ENCODE data around the gene POLR2E.

The POLR2E gene

DNA sequence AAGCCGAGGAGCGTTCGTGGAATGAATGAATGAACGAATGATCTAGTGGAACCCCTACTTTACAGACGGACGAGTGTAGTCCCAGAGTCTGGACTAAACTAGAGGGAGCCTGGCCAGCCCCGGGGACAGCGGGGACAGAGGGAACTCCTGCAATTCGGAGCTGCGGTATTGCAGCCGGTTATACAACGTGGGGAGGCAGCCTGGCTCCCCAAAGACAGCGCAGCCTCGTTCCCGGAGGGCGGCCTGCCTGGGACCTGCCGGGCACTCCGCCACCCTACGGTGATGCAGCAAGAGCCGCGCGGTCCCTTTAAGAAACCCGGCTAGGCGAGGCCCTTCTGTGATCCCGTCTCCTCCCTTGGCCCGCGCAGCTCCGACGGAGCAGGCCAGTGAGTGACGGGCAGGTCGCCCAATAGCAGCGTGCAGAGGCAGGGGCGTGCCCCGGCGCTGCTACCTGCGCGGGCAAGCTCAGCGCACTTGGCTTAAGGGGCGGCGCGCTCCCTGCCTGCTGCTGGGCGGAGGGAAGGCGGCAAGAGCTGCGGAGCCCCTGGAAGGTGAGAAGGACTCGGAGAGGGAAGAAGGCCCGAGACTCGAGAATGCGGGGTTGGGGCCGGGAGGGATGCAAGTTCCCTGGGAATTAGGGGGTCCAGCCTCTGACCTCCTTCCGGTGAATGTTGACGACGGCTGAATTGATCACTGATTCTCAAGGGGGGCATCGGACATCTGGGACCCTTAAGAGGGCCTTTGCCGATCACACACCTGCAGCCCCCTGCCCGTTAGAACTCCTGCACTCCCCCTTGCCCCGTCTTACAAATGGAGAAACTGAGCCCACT, 55.3 kb downstream of the POLR2E start, which contains the start of gene ABCA7:
Gene ABCA7, plus strand, starts transcription at position 462 of the 830 bp plus-strand sequence. CDS start 1,255 bp downstream, outside the sequence.
- TF ChIP-seq, protein P1, sequence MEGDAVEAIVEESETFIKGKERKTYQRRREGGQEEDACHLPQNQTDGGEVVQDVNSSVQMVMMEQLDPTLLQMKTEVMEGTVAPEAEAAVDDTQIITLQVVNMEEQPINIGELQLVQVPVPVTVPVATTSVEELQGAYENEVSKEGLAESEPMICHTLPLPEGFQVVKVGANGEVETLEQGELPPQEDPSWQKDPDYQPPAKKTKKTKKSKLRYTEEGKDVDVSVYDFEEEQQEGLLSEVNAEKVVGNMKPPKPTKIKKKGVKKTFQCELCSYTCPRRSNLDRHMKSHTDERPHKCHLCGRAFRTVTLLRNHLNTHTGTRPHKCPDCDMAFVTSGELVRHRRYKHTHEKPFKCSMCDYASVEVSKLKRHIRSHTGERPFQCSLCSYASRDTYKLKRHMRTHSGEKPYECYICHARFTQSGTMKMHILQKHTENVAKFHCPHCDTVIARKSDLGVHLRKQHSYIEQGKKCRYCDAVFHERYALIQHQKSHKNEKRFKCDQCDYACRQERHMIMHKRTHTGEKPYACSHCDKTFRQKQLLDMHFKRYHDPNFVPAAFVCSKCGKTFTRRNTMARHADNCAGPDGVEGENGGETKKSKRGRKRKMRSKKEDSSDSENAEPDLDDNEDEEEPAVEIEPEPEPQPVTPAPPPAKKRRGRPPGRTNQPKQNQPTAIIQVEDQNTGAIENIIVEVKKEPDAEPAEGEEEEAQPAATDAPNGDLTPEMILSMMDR (IDR thresholded peaks at IDR 0.05), result peak; percentile 42
- Histone ChIP-seq H3K4me3 (ENCODE audit: low read depth in 1 of 2, low read length in 1 of 2) (peak within 1 kb of the TSS; percentile 82 to 98), H3K4me1 (ENCODE audit: control insufficient read depth in 1 of 2, insufficient read depth in 1 of 2, low read depth in 1 of 2, low read length in 1 of 2) (peaks cover 59 to 66% of the 10 kb centered on the region in 2 experiments), H3K36me3 (peaks cover 78% of the 10 kb centered on the region), H3K27me3 (no peaks in the 10 kb centered on the region), H3K27ac (peak within 1 kb of the TSS; percentile 100), H3K9me3 (no peaks in the 10 kb centered on the region)

DNA sequence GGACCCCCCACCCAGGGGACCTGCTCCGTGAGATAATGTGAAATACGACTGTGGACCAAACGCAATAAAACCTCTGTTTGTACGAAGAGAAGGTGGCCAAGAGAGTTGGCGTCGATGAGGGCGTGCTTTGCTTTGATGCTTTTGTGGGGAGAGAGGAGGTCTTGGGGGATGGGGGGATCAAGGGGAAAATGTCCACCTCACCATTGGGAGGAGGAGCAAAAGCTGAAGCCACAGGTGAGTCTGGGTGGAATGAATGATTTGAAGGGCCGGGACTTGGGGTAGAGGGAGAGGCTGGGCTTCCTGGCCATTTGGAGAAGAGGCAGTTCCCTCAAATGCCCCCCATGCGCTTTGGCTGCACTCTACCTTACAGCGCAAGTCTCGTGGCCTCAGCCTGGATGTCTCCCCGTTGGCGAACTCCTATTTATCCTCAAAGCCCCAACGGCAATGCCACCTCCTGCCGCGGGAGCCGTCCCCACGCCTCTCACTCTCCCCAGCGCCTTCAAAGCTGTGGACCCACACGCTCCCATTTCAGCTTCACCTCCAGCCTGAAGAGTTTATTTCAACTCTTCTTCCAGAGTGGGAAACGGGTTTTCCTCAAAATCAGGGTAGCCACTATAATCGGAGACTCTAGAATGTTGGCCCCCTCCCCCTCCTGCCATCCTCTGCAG, 56.1 kb downstream of the POLR2E start:
- Histone ChIP-seq H3K36me3 (peaks cover 70% of the 10 kb centered on the region), H3K4me3 (ENCODE audit: low read depth in 1 of 2, low read length in 1 of 2) (peak overlapping the region; percentile 82 to 98), H3K4me1 (ENCODE audit: control insufficient read depth in 1 of 2, insufficient read depth in 1 of 2, low read depth in 1 of 2, low read length in 1 of 2) (peaks cover 59 to 66% of the 10 kb centered on the region in 2 experiments), H3K27ac (peak overlapping the region; percentile 100), H3K27me3 (no peaks in the 10 kb centered on the region), H3K9me3 (no peaks in the 10 kb centered on the region)
- TF ChIP-seq, protein P1 (IDR thresholded peaks at IDR 0.05), result no peak

DNA sequence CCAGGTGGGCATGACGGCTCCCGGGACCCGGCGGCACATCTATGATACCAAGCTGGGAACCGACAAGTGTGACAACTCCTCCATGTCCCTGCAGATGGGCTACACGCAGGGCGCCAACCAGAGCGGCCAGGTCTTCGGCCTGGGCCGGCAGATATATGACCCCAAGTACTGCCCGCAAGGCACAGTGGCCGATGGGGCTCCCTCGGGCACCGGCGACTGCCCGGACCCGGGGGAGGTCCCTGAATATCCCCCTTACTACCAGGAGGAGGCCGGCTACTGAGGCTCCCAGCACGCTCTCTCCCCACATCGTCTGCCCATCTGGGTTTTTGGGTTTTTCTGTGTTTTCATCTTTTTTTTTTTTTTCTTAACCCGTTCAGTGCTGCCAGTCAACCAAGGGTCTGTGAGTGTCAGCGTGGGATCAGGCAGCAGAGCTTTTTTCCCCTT, 57.5 kb downstream of the POLR2E start:
- no peaks in the 10 kb centered on the region for H3K9me3 ChIP-seq
- no peaks in the 10 kb centered on the region for H3K27me3 ChIP-seq
- H3K27ac ChIP-seq, result peak overlapping the region; percentile 100
- peaks cover 65% of the 10 kb centered on the region for H3K36me3 ChIP-seq
- TF ChIP-seq, protein P1 (IDR thresholded peaks at IDR 0.05), result no peak
- peak overlapping the region; percentile 82 to 98 for H3K4me3 ChIP-seq (ENCODE audit: low read depth in 1 of 2, low read length in 1 of 2)
- H3K4me1 ChIP-seq (ENCODE audit: control insufficient read depth in 1 of 2, insufficient read depth in 1 of 2, low read depth in 1 of 2, low read length in 1 of 2), result peaks cover 63 to 66% of the 10 kb centered on the region in 2 experiments
